Hepatocyte (in vitro differentiated cells): ENCODE measurements around the gene TRIM69.

Source experiments
- EZH2 ChIP-seq: fragments of 200-600 bp; sonication (generic); IDR thresholded peaks from 2 replicates; pipeline ENCODE4 v1.6.1; 2016; ENCODE audit warnings: antibody characterized with exemption, mild to moderate bottlenecking, borderline replicate concordance
- EZH2phosphoT487 ChIP-seq: fragments of 200-600 bp; sonication (generic); IDR thresholded peaks from one replicate; pipeline ENCODE4 v1.6.1; 2018; ENCODE audit warnings: antibody characterized with exemption, mild to moderate bottlenecking, low read depth, moderate library complexity; ENCODE audit not compliant: unreplicated experiment, severe bottlenecking
- TF ChIP-seq, protein P1 (sequence below): fragments of 200-600 bp; sonication (generic); IDR thresholded peaks from 2 replicates; pipeline ENCODE4 v1.5.1; 2016; ENCODE audit warnings: antibody characterized with exemption, mild to moderate bottlenecking; ENCODE audit not compliant: poor library complexity

DNA sequence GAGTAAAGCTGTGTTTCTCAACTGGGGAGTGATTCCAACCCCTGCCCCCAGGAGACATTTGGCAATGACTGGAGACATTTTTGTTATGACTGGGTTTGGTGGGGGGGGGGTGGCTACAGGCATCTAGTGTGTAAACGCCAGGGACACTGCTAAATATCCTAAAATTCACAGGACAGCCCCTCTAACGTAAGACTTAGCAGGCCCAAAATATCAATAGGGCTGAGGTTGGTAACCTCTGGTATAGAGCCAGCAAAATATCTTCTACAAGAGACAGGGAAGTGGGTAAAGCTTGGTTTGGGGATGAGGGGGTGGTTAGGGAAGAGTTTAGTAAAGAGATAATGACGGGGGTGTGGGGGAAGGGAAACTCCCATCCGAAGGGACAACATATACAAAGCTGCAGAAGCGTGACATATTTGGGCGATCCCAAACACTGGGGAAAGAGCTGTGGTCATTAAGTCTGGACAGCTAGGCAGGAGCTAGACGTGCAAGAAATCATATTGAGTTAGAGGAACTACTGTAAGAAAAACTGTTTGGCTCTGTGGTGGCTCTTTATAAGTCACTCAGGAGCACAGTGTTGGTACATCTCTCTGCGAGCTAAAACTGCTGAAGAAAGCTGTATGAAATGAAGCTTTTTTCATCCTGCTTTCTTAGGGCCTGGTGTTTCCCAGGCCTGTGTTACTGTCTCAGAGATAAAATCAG lies 697 bp upstream of the TRIM69 start:
- TF ChIP-seq, protein P1, sequence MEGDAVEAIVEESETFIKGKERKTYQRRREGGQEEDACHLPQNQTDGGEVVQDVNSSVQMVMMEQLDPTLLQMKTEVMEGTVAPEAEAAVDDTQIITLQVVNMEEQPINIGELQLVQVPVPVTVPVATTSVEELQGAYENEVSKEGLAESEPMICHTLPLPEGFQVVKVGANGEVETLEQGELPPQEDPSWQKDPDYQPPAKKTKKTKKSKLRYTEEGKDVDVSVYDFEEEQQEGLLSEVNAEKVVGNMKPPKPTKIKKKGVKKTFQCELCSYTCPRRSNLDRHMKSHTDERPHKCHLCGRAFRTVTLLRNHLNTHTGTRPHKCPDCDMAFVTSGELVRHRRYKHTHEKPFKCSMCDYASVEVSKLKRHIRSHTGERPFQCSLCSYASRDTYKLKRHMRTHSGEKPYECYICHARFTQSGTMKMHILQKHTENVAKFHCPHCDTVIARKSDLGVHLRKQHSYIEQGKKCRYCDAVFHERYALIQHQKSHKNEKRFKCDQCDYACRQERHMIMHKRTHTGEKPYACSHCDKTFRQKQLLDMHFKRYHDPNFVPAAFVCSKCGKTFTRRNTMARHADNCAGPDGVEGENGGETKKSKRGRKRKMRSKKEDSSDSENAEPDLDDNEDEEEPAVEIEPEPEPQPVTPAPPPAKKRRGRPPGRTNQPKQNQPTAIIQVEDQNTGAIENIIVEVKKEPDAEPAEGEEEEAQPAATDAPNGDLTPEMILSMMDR: no peak
- no peak for TF ChIP-seq EZH2
- no peak for TF ChIP-seq EZH2phosphoT487
